DND-41 (cell line): ENCODE data around the gene SPATA6L.

Source experiments
- ATAC-seq: fragments of 200-7000 bp; cut with Tn5 transposase; 3 replicates; pipeline ENCODE4 v1.9.1; 2021; ENCODE audit warnings: low read depth; ENCODE audit not compliant: insufficient read depth
- DNase-seq: peaks from one replicate; pipeline ENCODE4 v3.0.0-alpha.2; 2020
- H2AFZ ChIP-seq: 2 replicates; pipeline ENCODE4 v1.6.0; 2012; ENCODE audit warnings: low read depth, low read length
- H3K27ac ChIP-seq: 2 replicates; pipeline ENCODE4 v1.5.1; 2012; ENCODE audit warnings: low read length, inconsistent platforms
- H3K27me3 ChIP-seq: fragments of 200-600 bp; sonication (generic); 2 replicates; pipeline ENCODE4 v1.6.0; 2012; ENCODE audit warnings: low read length, mild to moderate bottlenecking, inconsistent platforms; ENCODE audit not compliant: insufficient read depth, poor library complexity
- H3K36me3 ChIP-seq: 2 replicates; pipeline ENCODE4 v1.5.1; 2012; ENCODE audit warnings: low read length, inconsistent platforms; ENCODE audit not compliant: insufficient read depth
- H3K4me1 ChIP-seq: 2 replicates; pipeline ENCODE4 v1.5.1; 2012; ENCODE audit warnings: mild to moderate bottlenecking, low read length; ENCODE audit not compliant: insufficient read depth
- H3K4me2 ChIP-seq: 2 replicates; pipeline ENCODE4 v1.6.0; 2012; ENCODE audit warnings: mild to moderate bottlenecking, moderate library complexity, low read length, inconsistent platforms; ENCODE audit not compliant: insufficient read depth
- H3K4me3 ChIP-seq, 2 experiments: fragments of 200-600 bp in 1 of 2; shearing (Covaris generic) in 1 of 2; 2 replicates each; pipeline ENCODE4 v1.5.1; 2012 to 2016; ENCODE audit warnings: inconsistent platforms in 2 of 2, low read length in 2 of 2, mild to moderate bottlenecking in 2 of 2, low read depth in 1 of 2, moderate library complexity in 1 of 2
- H3K79me2 ChIP-seq: 2 replicates; pipeline ENCODE4 v1.6.0; 2012; ENCODE audit warnings: low read length, inconsistent platforms; ENCODE audit not compliant: insufficient read depth
- H3K9ac ChIP-seq: 2 replicates; pipeline ENCODE4 v1.6.0; 2012; ENCODE audit warnings: low read depth, mild to moderate bottlenecking, inconsistent platforms, low read length, moderate library complexity
- H3K9me3 ChIP-seq: 2 replicates; pipeline ENCODE4 v1.5.1; 2012; ENCODE audit warnings: low read length, moderate library complexity, mild to moderate bottlenecking, inconsistent platforms; ENCODE audit not compliant: insufficient read depth, severe bottlenecking
- H4K20me1 ChIP-seq: 2 replicates; pipeline ENCODE4 v1.6.0; 2012; ENCODE audit warnings: low read length; ENCODE audit not compliant: insufficient read depth
- EZH2 ChIP-seq: IDR thresholded peaks from 3 replicates; pipeline ENCODE4 v1.6.1; 2012; ENCODE audit warnings: borderline replicate concordance, low read depth, mild to moderate bottlenecking, moderate library complexity, low read length, inconsistent platforms; ENCODE audit not compliant: severe bottlenecking
- TF ChIP-seq, protein P1 (sequence below): IDR thresholded peaks from 2 replicates; pipeline ENCODE4 v1.5.1; 2012; ENCODE audit warnings: borderline replicate concordance, low read length, moderate library complexity, mild to moderate bottlenecking; ENCODE audit not compliant: poor library complexity, severe bottlenecking; ENCODE audit errors: extremely low read depth

SPATA6L gene

DNA sequence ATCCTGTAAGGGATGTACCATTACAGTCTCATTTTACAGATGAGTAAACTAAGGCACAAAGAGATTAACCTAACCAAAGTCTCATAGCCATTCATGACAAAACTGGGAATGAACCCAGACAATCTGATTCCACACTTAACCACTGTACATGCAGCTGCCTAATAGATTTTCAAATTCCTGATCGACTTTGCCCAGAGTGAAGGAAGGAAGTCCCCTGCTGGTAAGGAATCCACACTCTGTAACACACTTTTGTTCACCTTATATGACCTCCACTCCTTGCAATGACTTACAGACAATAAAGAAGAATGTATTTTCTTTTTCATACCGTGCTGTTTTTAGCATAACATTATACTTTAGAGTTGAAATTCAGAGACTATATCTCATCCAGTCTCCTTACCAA, 35.4 kb downstream of the SPATA6L start:
- no peak overlapping the region for H3K9ac ChIP-seq
- ATAC-seq (no peak), DNase-seq (no peak)
- no peaks in the 10 kb centered on the region for H3K36me3 ChIP-seq
- H2AFZ ChIP-seq: no peak overlapping the region
- H3K4me1 ChIP-seq: no peaks in the 10 kb centered on the region
- H4K20me1 ChIP-seq: no peaks in the 10 kb centered on the region
- H3K79me2 ChIP-seq: no peaks in the 10 kb centered on the region
- no peak overlapping the region for H3K4me2 ChIP-seq
- no peak overlapping the region for H3K27ac ChIP-seq
- H3K27me3 ChIP-seq: no peaks in the 10 kb centered on the region
- TF ChIP-seq EZH2: no peak
- TF ChIP-seq, protein P1, sequence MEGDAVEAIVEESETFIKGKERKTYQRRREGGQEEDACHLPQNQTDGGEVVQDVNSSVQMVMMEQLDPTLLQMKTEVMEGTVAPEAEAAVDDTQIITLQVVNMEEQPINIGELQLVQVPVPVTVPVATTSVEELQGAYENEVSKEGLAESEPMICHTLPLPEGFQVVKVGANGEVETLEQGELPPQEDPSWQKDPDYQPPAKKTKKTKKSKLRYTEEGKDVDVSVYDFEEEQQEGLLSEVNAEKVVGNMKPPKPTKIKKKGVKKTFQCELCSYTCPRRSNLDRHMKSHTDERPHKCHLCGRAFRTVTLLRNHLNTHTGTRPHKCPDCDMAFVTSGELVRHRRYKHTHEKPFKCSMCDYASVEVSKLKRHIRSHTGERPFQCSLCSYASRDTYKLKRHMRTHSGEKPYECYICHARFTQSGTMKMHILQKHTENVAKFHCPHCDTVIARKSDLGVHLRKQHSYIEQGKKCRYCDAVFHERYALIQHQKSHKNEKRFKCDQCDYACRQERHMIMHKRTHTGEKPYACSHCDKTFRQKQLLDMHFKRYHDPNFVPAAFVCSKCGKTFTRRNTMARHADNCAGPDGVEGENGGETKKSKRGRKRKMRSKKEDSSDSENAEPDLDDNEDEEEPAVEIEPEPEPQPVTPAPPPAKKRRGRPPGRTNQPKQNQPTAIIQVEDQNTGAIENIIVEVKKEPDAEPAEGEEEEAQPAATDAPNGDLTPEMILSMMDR: no peak
- H3K4me3 ChIP-seq: no peak overlapping the region
- H3K9me3 ChIP-seq: no peaks in the 10 kb centered on the region

DNA sequence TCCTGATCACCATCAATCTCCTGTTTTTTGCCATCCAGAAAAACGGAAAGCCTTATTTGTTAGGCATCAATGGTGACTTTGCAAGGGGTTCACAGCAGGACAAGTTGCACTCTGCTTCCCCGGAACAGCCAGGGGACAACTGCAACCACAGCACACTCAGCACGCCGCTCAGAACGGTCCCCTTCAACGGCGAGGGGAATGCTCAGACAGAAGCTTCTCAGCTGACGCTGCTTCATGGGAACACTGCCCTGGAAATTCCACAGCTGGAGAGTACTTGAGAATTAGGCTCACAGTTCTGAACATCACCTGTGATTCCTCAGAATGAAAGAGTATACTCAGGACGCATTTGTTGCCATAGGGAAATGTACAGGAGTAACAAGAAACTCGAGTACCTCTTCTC, 44.3 kb downstream of the SPATA6L start:
- TF ChIP-seq, protein P1: no peak
- TF ChIP-seq EZH2: no peak
- Histone ChIP-seq H3K9ac (no peak overlapping the region), H3K79me2 (no peaks in the 10 kb centered on the region), H3K4me3 (no peak overlapping the region), H3K4me1 (no peaks in the 10 kb centered on the region), H3K36me3 (no peaks in the 10 kb centered on the region), H4K20me1 (no peaks in the 10 kb centered on the region), H3K9me3 (no peaks in the 10 kb centered on the region), H3K27me3 (no peaks in the 10 kb centered on the region), H3K27ac (no peak overlapping the region), H3K4me2 (no peak overlapping the region), H2AFZ (no peak overlapping the region)
- ATAC-seq (no peak), DNase-seq (no peak)

DNA sequence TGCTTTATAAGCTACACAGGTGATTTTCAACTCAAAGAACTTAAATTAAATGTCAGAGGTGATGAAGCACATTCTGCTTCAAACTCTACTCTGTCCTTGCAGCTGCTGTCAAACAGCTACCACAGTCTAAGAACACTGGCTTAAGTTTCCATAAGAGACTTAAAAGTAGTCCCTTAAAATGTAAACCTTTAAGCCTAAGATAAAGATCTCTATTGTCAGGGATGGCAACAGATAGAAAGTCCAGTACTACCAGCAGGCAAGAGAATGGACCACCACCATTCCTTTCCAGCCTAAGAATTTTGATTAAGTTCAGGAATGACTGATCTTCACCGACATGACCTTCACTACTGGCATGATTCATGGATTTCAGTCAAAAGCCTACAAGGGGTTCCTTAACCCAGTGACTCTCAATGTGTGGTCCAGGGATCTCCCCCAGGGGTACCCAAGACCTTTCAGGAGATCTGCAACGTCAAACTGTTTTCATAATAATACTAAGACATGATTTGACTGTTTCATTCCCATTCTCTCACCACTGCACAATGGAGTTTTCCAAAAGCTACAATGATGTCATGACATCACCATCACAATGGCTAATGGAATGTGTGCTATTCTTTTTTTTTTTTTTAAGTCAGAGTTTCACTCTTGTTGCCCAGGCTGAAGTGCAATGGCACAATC, 45.3 kb downstream of the SPATA6L start:
- H2AFZ ChIP-seq: no peak overlapping the region
- ATAC-seq: no peak
- TF ChIP-seq, protein P1: no peak
- TF ChIP-seq EZH2: no peak

More for the DNA sequence above, 45.3 kb downstream of the SPATA6L start:
- DNase-seq: no peak
- H3K79me2 ChIP-seq: no peaks in the 10 kb centered on the region
- H3K27ac ChIP-seq: no peak overlapping the region
- H3K4me1 ChIP-seq: no peaks in the 10 kb centered on the region
- H3K27me3 ChIP-seq: no peaks in the 10 kb centered on the region
- H3K9ac ChIP-seq: no peak overlapping the region
- no peak overlapping the region for H3K4me2 ChIP-seq
- H3K9me3 ChIP-seq: no peaks in the 10 kb centered on the region
- H3K36me3 ChIP-seq: no peaks in the 10 kb centered on the region
- H3K4me3 ChIP-seq: no peak overlapping the region
- H4K20me1 ChIP-seq: no peaks in the 10 kb centered on the region
